OCI-LY7 (cell line): ENCODE results near the gene ZFP36.

Source experiments
- CTCF ChIP-seq: fragments of 200-600 bp; sonication (generic); conservative IDR thresholded peaks from 2 replicates; pipeline ENCODE4 v1.5.1; 2014; ENCODE audit warnings: mild to moderate bottlenecking, antibody characterized with exemption, low read length, moderate library complexity, mixed read lengths
- EZH2phosphoT487 ChIP-seq: fragments of 200-600 bp; sonication (generic); IDR thresholded peaks from 2 replicates; pipeline ENCODE4 v1.6.1; 2018; ENCODE audit warnings: low read depth, borderline replicate concordance, mild to moderate bottlenecking, mixed run types, antibody characterized with exemption, low read length, moderate library complexity, mixed read lengths

GRCh38 chr19:39438270-39438934, 31.8 kb downstream of the ZFP36 start:
- TF ChIP-seq CTCF (no peak), EZH2phosphoT487 (no peak)
